GM11168 (cell line): ENCODE data around the gene ZNF382.

Source experiments
- in situ Hi-C: fragments of 300-500 bp; cut with MboI; formaldehyde crosslinking; loops from one replicate; pipeline ENCODE4 v1.12.0; 2022; ENCODE audit warnings: low sequenced_read_pairs; ENCODE audit not compliant: unreplicated experiment

Gene ZNF382

GRCh38 chr19:36674201-36674600, 69.1 kb downstream of the ZNF382 start:
- in situ Hi-C loops = no loop called here

GRCh38 chr19:36679455-36679854, 74.3 kb downstream of the ZNF382 start:
- in situ Hi-C loops = no loop called here
